Measurements from ENCODE around the gene SMURF1.

The SMURF1 gene

GRCh38 chr7:99098286-99098823 lies 45.6 kb downstream of the SMURF1 start:
- DNase-seq (ENCODE audit: low read depth in 2 of 2): no peak

GRCh38 chr7:99097730-99098129 lies 46.2 kb downstream of the SMURF1 start:
- DNase-seq (ENCODE audit: low read depth in 2 of 2): no peak

GRCh38 chr7:99096124-99096887 lies 47.6 kb downstream of the SMURF1 start:
- no peak for DNase-seq (ENCODE audit: low read depth in 2 of 2)

- DNase-seq (ENCODE audit: low read depth in 2 of 2): no peak
These were observed 48.2 kb downstream of the SMURF1 start for GRCh38 chr7:99095698-99096097.

- DNase-seq (ENCODE audit: low read depth in 2 of 2): no peak
These were observed 49.5 kb downstream of the SMURF1 start for GRCh38 chr7:99094401-99094800.

GRCh38 chr7:99092064-99092720 lies 51.7 kb downstream of the SMURF1 start:
- DNase-seq (ENCODE audit: low read depth in 2 of 2): no peak

GRCh38 chr7:99090771-99091542 lies 53.0 kb downstream of the SMURF1 start:
- DNase-seq (ENCODE audit: low read depth in 2 of 2): peak; percentile 67 to 74

GRCh38 chr7:99089914-99090629 lies 53.8 kb downstream of the SMURF1 start:
- DNase-seq (ENCODE audit: low read depth in 2 of 2): no peak

- DNase-seq (ENCODE audit: low read depth in 2 of 2): no peak
These were observed 57.0 kb downstream of the SMURF1 start for GRCh38 chr7:99086944-99087343.

- DNase-seq (ENCODE audit: low read depth in 2 of 2): no peak
These were observed 57.4 kb downstream of the SMURF1 start for GRCh38 chr7:99086532-99086931.

- DNase-seq (ENCODE audit: low read depth in 2 of 2): no peak
These were observed 60.2 kb downstream of the SMURF1 start for GRCh38 chr7:99083733-99084132.

- no peak for DNase-seq (ENCODE audit: low read depth in 2 of 2)
These were observed 60.7 kb downstream of the SMURF1 start for GRCh38 chr7:99083068-99083651.

- no peak for DNase-seq (ENCODE audit: low read depth in 2 of 2)
These were observed 63.2 kb downstream of the SMURF1 start for GRCh38 chr7:99080679-99081078.

GRCh38 chr7:99079104-99079503 lies 64.8 kb downstream of the SMURF1 start:
- no peak for DNase-seq (ENCODE audit: low read depth in 2 of 2)

- no peak for DNase-seq (ENCODE audit: low read depth in 2 of 2)
These were observed 65.5 kb downstream of the SMURF1 start for GRCh38 chr7:99078416-99078815.

GRCh38 chr7:99076615-99077014 lies 67.3 kb downstream of the SMURF1 start:
- DNase-seq (ENCODE audit: low read depth in 2 of 2): no peak

GRCh38 chr7:99073839-99074446 lies 70.0 kb downstream of the SMURF1 start:
- DNase-seq (ENCODE audit: low read depth in 2 of 2): no peak

- no peak for DNase-seq (ENCODE audit: low read depth in 2 of 2)
These were observed 71.8 kb downstream of the SMURF1 start for GRCh38 chr7:99072126-99072525.

- no peak for DNase-seq (ENCODE audit: low read depth in 2 of 2)
These were observed 73.5 kb downstream of the SMURF1 start for GRCh38 chr7:99070361-99070760.

GRCh38 chr7:99061001-99061776 lies 82.7 kb downstream of the SMURF1 start:
- no peak for DNase-seq (ENCODE audit: low read depth in 2 of 2)

All from fibroblast of skin of left biceps (primary cell).